GM18951 (cell line): Measurements from ENCODE around the gene KLHL28.

Experiments used
- POLR2A ChIP-seq: IDR thresholded peaks from 4 replicates; pipeline ENCODE4 v1.6.1; 2011; ENCODE audit warnings: mild to moderate bottlenecking; ENCODE audit not compliant: insufficient read length, insufficient read depth; ENCODE audit errors: extremely low read depth
- in situ Hi-C: fragments of 300-500 bp; cut with MboI; formaldehyde crosslinking; loops from one replicate; pipeline ENCODE4 v1.12.0; 2022; ENCODE audit warnings: low sequenced_read_pairs, mixed read lengths, inconsistent platforms; ENCODE audit not compliant: unreplicated experiment

Gene KLHL28

DNA sequence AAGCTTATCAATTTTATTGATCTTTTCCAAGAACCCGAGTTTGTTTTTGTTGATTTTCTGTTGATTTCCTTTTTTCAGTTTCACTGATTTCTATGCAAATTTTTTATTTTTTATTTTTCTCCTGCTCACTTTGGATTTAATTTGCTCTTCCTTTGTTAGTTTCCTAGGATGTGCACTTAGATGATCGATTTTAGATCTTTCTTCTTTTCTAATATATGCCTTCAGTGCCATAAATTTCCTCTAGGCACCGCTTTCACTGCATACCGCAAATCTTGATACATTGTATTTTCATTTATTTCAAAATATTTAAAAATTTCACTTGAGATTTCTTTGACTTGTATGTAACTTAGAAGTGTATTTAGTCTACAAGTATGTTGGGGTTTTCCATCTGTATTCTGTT lies 9.7 kb upstream of the KLHL28 start:
- in situ Hi-C loops = no loop called here
- no peak for TF ChIP-seq POLR2A

DNA sequence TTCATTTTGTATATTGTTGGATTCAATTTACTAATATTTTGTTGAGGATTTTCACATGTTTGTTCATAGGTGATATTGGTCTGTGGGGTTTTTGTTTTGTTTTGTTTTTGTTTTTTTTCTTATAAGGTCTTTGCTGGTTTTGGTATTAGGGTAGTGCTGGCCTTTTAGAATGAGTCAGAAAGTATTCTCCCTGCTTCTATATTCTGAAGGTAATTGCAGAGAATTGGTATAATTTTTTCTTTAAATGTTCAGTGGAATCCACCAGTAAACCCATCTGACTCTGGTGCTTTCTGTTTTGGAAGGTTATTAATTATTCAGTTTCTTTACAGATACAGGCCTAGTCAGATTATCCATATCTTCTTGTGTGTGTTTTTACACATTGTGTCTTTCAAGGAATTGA lies 9.2 kb upstream of the KLHL28 start:
- in situ Hi-C loops = no loop called here
- TF ChIP-seq POLR2A = no peak

DNA sequence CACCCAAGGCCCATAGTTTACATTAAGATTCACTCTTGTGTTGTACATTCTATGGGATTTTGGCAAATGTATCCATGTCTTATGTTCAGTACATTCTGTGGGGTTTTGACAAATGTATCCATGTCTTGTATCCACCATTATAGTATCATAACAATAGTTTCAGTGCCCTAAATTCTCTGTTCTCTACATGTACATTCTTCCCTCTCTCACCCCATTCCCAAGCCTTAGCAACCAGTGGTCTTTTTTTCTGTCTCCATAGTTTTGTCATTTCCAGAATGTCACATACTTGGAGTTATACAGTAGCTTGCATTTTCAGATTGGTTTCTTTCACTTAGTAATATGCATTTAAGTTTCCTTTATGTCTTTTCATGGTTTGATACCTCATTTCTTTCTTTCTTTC lies 7.0 kb upstream of the KLHL28 start:
- in situ Hi-C loops = no loop called here
- no peak for TF ChIP-seq POLR2A

DNA sequence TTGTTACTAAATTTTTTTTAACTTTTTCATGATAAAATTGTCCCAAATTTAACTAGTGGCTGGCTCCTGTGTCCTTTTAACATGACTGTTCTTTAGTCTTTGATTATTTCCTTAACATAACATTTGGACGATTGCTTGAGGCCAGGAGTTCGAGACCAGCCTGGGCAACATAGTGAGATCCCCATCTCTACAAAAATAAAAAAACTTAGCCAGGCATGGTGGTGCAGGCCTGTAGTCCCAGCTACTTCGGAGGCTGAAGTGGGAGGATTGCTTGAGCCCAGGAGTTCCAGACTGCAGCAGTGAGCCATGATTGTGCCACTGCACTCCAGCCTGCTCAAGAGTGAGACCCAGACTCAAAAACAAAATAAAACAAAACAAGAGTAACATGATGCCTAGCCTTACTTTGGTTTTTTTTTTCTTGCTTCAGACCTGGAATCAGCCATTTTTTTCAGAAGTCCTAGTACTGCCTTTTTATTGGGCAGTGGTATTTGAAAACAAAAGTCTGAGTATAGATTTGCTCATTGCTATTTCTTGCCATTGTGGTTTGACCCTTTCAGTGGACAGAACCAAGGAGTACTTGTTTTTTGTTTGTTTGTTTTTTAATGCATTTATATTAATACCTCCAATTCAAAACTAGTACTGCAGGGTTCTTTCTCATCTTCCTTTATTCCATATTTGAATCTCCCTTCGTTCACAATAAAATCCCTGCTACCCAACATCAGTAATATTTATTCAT lies 5.0 kb upstream of the KLHL28 start:
- no peak for TF ChIP-seq POLR2A
- in situ Hi-C loops = no loop called here

DNA sequence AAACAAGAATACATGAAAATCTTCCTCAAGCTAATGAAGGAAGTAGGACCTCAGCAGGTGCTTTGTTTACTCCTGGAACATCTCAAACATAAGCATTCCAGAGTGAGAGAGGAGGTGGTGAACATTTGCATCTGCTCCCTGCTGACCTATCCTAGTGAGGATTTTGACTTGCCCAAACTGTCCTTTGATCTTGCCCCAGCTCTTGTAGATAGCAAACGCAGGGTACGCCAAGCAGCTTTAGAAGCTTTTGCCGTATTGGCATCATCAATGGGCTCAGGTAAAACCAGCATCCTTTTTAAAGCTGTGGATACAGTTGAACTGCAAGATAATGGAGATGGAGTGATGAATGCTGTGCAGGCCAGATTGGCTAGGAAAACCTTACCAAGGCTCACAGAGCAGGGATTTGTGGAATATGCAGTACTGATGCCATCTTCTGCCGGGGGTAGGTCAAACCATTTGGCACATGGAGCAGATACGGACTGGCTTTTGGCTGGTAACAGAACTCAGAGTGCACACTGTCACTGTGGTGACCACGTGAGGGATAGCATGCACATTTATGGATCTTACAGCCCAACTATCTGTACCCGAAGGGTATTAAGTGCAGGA lies 2.1 kb upstream of the KLHL28 start:
- in situ Hi-C loops = no loop called here
- TF ChIP-seq POLR2A = no peak

DNA sequence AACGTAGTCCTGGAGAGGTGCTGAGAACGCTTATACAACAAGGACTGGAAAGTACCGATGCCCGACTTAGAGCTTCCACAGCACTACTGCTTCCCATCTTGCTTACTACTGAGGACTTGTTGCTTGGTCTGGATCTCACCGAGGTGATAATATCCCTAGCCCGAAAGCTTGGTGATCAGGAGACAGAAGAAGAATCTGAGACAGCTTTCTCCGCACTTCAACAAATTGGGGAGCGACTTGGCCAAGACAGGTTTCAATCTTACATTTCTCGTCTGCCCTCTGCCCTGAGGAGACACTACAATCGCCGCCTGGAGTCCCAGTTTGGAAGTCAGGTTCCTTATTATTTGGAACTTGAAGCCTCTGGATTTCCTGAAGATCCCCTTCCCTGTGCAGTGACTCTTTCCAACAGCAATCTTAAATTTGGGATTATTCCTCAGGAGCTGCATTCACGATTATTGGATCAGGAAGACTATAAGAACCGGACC lies 1.3 kb upstream of the KLHL28 start:
- in situ Hi-C loops = no loop called here

DNA sequence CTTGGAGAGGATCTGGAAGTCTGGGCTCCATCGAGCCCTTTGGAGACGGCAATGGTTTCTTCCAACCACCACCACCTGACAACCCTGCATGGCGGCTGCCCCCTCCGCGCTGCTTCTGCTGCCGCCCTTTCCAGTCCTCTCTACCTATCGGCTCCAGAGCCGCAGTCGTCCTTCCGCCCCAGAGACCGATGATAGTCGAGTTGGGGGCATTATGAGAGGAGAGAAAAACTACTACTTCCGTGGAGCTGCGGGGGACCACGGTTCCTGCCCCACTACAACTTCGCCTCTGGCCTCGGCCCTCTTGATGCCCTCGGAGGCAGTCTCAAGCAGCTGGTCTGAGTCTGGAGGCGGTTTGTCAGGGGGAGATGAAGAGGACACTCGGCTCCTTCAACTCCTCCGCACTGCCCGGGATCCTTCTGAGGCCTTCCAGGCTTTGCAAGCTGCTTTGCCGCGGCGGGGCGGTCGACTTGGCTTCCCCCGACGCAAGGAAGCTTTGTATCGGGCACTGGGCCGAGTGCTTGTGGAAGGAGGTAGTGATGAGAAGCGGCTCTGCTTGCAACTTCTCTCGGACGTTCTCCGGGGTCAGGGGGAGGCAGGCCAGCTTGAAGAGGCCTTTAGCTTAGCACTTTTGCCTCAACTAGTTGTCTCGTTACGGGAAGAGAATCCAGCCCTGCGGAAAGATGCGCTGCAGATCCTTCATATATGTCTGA lies 742 bp upstream of the KLHL28 start:
- in situ Hi-C loops = no loop called here
- no peak for TF ChIP-seq POLR2A

More for the DNA sequence above, 1.3 kb upstream of the KLHL28 start:
- no peak for TF ChIP-seq POLR2A

DNA sequence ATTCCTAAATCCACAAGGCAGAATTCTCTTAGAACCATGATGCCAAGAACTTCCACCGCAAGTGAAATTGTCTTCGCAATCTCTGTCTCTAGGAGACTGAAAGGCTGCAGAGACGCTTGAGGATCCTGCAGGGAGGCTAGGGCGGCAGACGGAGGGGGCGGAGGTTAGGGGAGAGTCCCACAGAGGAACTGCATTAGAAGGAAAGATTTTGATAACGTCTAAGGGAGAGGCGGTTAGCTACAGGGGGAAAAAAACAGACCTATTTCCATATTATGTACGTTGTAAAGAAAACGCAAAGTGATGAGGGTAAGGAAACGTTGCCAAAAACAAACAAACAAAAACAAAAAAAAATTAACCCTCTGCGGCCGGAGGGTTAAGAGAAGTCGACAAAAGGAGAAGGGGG lies 595 bp downstream of the KLHL28 start:
- in situ Hi-C loops = no loop called here
- no peak for TF ChIP-seq POLR2A

DNA sequence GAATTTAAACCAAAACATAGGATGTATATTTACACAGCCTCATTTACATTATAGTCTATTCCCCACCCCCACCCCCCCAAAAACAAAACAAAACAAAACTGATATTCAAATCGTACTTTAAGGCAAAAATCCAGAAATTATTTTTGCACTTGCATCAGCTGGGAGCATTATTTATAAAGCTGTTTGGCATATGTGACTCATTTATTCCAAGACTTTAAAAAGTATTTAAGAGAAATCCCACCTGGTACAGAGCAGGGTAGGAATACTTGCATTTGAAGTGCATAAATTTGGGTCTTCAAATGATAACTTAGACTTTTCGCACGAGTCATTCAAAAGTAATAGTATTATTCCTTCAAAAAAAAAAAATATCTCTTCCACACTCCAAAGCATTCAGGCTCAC lies 1.1 kb downstream of the KLHL28 start:
- no peak for TF ChIP-seq POLR2A
- in situ Hi-C loops = no loop called here

DNA sequence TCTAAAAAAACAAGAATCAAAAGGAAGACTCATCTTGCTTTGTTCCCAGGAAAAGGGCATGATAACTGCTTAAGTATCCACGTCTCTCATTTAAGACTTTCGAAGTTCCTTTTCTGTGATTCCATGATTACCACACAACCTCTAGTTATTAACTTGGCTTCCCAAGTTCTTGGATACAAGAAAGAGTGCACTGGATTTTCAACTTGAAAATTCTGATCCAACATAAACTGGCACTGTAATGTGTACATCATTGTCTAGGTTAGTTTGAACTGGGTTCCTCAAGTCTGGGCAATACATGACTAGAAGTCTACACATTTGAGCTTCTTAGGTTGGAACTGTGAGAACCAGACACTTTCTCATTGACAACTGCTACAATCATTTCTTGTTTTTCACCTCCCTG lies 1.6 kb downstream of the KLHL28 start:
- in situ Hi-C loops = no loop called here
- no peak for TF ChIP-seq POLR2A

DNA sequence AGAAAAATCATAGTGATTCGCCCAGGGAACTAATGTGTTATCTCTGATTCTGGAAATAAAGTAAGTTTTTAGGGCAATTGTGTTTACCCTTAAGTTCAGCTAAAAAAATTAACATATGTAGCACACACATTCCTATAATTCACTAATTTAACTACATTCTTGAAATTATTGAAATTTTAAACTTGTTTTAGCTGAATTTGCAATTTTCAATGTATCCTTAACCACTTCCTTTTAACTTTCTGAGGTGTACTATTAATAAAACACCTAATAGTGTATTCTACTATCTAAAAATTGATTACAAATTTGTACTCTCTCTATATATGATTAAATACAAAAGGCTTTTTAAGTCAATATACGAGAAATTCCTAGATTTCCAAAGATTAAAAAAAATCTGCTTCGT lies 2.2 kb downstream of the KLHL28 start:
- TF ChIP-seq POLR2A = no peak
- in situ Hi-C loops = loop anchor here (10.0 kb wide), 1 partner anchor 305 kb away; no protein-coding TSS in a partner anchor

DNA sequence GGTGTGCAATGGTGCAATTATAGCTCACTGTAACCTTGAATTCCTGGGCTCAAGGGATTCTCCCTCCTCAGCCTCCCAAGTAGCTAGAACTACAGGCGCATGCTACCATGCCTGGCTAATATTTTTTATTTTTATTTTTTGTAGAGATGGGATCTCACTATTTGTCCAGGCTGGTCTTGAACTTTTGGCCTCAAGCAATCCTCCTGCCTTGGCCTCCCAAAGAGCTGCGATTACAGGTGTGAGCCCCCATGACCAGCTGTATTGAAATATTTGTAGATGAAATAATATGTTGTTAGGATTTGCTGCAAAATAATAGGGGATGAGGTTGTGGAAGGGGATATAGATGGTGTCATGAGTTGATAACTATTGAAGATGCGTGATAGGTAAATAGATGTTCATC lies 4.9 kb downstream of the KLHL28 start:
- TF ChIP-seq POLR2A = no peak
- in situ Hi-C loops = loop anchor here (10.0 kb wide), 1 partner anchor 308 kb away; no protein-coding TSS in a partner anchor

DNA sequence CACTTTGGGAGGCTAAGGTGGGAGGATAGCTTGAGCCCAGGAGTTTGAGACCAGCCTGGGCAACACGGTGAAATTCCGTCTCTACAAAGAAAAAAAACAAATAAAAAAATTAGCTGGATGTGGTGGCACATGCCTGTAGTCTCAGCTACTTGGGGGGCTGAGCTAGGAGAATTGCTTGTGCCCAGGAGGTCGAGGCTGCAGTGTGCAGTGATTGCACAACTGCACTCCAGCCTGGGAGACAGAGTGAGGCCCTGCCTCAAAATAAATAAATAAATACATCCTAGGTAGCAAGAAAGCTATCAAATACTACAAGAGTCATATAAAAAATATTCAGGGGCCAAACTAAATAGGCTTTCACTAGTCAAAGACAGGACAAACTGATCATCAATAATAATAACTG lies 6.2 kb downstream of the KLHL28 start:
- in situ Hi-C loops = loop anchor here (10.0 kb wide), 1 partner anchor 309 kb away; no protein-coding TSS in a partner anchor
- TF ChIP-seq POLR2A = no peak
